ENCODE results near the gene UACA. TPM values are rescaled to one million over a fixed set of nuclear protein-coding genes. Genes with fewer than 3 reads are reported as not detected.

The UACA gene
- total RNA-seq, 1 donor from 2014 or later, result 18.2 TPM

- Histone ChIP-seq H3K36me3 (ENCODE audit: control insufficient read depth, insufficient read depth, low read length) (no peaks in the 10 kb centered on the region), H3K4me3 (ENCODE audit: low read depth, low read length) (no peak overlapping the region), H3K27me3 (ENCODE audit: control insufficient read depth, insufficient read depth, low read length) (no peaks in the 10 kb centered on the region)
- DNase-seq (ENCODE audit: low read depth), result no peak
- FAIRE-seq, result peak; percentile 58
- TF ChIP-seq CTCF (IDR thresholded peaks at IDR 0.05; ENCODE audit: insufficient read depth, low read length, severe bottlenecking), result no peak
Observed at GRCh38 chr15:70715840-70716485, 47.4 kb downstream of the UACA start.

GRCh38 chr15:70714565-70714964 lies 48.8 kb downstream of the UACA start:
- Histone ChIP-seq H3K36me3 (ENCODE audit: control insufficient read depth, insufficient read depth, low read length) (no peaks in the 10 kb centered on the region), H3K4me3 (ENCODE audit: low read depth, low read length) (no peak overlapping the region), H3K27me3 (ENCODE audit: control insufficient read depth, insufficient read depth, low read length) (no peaks in the 10 kb centered on the region)
- no peak for TF ChIP-seq CTCF (IDR thresholded peaks at IDR 0.05; ENCODE audit: insufficient read depth, low read length, severe bottlenecking)
- FAIRE-seq (no peak), DNase-seq (ENCODE audit: low read depth) (peak; percentile 51)

GRCh38 chr15:70714015-70714414 lies 49.3 kb downstream of the UACA start:
- Histone ChIP-seq H3K36me3 (ENCODE audit: control insufficient read depth, insufficient read depth, low read length) (no peaks in the 10 kb centered on the region), H3K27me3 (ENCODE audit: control insufficient read depth, insufficient read depth, low read length) (no peaks in the 10 kb centered on the region), H3K4me3 (ENCODE audit: low read depth, low read length) (no peak overlapping the region)
- TF ChIP-seq CTCF (IDR thresholded peaks at IDR 0.05; ENCODE audit: insufficient read depth, low read length, severe bottlenecking), result no peak
- DNase-seq (ENCODE audit: low read depth) (no peak), FAIRE-seq (no peak)

- FAIRE-seq (no peak), DNase-seq (ENCODE audit: low read depth) (no peak)
- TF ChIP-seq CTCF (IDR thresholded peaks at IDR 0.05; ENCODE audit: insufficient read depth, low read length, severe bottlenecking), result no peak
- Histone ChIP-seq H3K4me3 (ENCODE audit: low read depth, low read length) (no peak overlapping the region), H3K27me3 (ENCODE audit: control insufficient read depth, insufficient read depth, low read length) (no peaks in the 10 kb centered on the region), H3K36me3 (ENCODE audit: control insufficient read depth, insufficient read depth, low read length) (no peaks in the 10 kb centered on the region)
Observed at GRCh38 chr15:70712271-70712670, 51.1 kb downstream of the UACA start.

GRCh38 chr15:70710714-70711113 lies 52.6 kb downstream of the UACA start:
- H3K27me3 ChIP-seq (ENCODE audit: control insufficient read depth, insufficient read depth, low read length), result no peaks in the 10 kb centered on the region
- no peak for TF ChIP-seq CTCF (IDR thresholded peaks at IDR 0.05; ENCODE audit: insufficient read depth, low read length, severe bottlenecking)
- DNase-seq (ENCODE audit: low read depth) (no peak), FAIRE-seq (peak; percentile 52)
- H3K4me3 ChIP-seq (ENCODE audit: low read depth, low read length), result no peak overlapping the region
- H3K36me3 ChIP-seq (ENCODE audit: control insufficient read depth, insufficient read depth, low read length), result no peaks in the 10 kb centered on the region

- no peaks in the 10 kb centered on the region for H3K27me3 ChIP-seq (ENCODE audit: control insufficient read depth, insufficient read depth, low read length)
- TF ChIP-seq CTCF (IDR thresholded peaks at IDR 0.05; ENCODE audit: insufficient read depth, low read length, severe bottlenecking), result no peak
- H3K4me3 ChIP-seq (ENCODE audit: low read depth, low read length), result no peak overlapping the region
- no peak for FAIRE-seq
- no peak for DNase-seq (ENCODE audit: low read depth)
- no peaks in the 10 kb centered on the region for H3K36me3 ChIP-seq (ENCODE audit: control insufficient read depth, insufficient read depth, low read length)
Observed at GRCh38 chr15:70708839-70709238, 54.5 kb downstream of the UACA start.

Data from bronchial epithelial cell (primary cell).